NCI-H524 treated with DMSO at 0.1 percent for 48 hours (cell line): ENCODE measurements around the gene EXOC1L.

Experiments
- DNase-seq: peaks from one replicate; lab custom pipeline; 2025; lab: John Stamatoyannopoulos, UW

The EXOC1L gene

GRCh38 chr4:55819634-55820033, at the start of gene EXOC1L:
EXOC1L (plus strand) TSS chr4:55819790; CDS start chr4:55820027, 237 bp downstream.
- no peak for DNase-seq

- no peak for DNase-seq
Measured at GRCh38 chr4:55770662-55771061, 48.9 kb upstream of the EXOC1L start.

DNA sequence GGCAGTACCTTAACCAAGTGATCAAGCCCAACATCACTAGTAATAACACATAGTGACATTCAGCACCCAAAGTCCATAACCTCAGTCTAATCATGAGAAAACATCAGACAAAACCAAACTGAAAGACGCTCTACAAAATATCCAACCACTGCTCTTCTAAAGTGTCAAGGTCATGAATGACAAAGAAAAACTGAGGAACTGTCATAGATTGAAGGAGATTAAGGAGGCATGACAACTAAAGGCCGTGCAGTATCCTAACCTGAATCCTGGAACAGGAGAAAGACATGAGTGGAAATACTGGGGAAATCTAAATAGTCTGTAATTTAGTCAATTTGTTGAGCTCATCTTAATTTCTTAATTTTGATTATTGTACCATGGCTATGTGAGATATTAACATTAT, 38.2 kb upstream of the EXOC1L start:
- no peak for DNase-seq

GRCh38 chr4:55781812-55782211, 37.8 kb upstream of the EXOC1L start:
- DNase-seq: no peak

DNA sequence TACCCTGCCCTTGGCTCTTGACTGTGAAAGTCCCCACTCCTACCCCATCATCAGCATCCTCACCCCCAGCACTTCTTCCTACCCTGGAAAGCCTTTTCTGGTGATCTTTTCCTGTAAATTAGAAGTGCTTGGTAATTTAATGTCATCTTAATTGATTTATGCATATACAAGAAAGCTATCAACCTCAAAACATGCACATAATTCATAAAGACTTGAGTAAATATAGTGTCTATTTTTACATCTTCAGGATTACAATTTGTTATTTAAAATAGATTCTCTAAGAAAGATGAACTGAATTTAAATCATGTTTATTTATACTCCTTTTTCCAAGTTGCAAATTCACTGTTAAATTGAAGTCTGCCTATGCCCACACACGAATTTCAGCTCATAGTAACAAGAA, 36.0 kb upstream of the EXOC1L start:
- DNase-seq: no peak

GRCh38 chr4:55784747-55785146, 34.8 kb upstream of the EXOC1L start:
- no peak for DNase-seq

DNA sequence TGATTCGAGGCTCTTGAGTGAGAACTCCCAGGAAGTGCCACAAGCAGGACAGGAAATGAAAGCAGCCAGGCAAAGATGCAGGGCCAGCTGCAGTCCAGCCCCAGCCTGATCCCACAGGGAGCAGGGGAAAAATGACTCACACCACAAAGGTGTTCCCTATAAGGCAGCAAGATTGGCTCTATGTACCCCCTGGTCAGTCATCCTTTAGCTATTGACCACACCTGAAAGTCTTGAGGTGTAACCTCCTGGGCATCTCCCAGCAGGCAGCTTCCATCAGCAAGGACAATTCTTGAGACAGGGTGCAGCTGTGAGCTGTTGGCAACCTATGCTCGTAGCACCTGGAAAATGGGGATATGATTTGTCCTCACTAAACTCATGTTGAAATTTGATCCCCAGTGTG, 27.9 kb upstream of the EXOC1L start:
- DNase-seq: no peak

- DNase-seq: no peak
Measured at GRCh38 chr4:55793479-55793878, 26.1 kb upstream of the EXOC1L start.

DNA sequence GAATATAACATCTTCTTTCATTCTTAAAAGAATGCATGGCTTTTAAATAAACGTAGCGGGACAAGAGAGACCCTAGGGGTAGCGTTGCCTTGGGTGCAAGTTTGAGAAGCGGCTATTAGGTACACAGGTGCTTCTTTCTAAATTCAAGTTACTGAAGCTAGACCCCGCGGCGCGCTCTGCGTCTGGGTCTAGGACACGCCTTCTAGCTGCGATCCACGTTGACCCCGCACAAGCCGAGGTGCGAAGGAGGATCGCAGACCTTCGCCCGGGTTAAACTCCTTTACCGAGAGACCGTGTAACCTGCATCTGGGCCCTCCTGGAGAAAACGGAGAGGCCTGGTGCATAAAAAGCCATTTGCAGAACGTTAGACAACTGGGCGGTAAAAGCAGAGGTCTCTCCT, 25.5 kb upstream of the EXOC1L start:
- DNase-seq: no peak

- DNase-seq: no peak
Measured at GRCh38 chr4:55795341-55795740, 24.2 kb upstream of the EXOC1L start.

DNA sequence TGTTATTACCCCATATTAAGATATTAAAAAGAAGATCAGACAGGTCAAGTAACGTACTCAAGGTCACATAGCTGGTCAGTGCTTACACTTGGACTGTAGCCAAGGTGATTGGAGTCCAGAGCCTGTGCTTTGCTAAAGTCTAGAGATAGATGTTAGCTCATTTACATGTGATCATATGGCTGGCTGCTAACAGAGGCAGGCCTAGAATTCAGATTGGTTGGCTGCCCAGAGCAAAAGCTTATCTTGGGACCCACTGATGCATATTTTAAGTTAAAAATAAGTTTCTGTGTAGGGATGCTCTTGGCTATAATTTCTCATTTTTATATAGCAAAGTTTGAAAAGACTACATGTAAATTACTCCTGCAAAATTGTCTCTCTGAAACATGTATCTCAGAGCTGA, 18.1 kb upstream of the EXOC1L start:
- DNase-seq: no peak

GRCh38 chr4:55807556-55807955, 12.0 kb upstream of the EXOC1L start:
- DNase-seq: no peak

DNA sequence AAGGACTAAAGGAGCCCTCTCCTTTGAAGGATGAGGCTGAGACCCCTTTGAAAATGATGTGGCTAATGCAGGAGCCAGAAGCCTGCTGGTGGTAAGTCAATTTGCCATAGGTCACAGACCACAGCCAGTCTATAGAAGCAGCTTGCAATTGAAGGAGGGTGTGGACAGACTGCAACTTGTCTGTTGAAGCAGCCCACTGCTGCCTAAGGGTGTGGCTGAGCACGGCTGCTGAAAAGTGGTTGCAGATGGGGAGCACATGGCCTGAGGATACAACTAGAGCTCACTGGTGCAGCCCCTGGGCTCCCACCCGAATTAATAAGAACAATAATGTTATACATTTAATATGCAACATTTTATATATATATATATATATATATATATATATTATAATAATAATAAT, 11.4 kb upstream of the EXOC1L start:
- no peak for DNase-seq

DNA sequence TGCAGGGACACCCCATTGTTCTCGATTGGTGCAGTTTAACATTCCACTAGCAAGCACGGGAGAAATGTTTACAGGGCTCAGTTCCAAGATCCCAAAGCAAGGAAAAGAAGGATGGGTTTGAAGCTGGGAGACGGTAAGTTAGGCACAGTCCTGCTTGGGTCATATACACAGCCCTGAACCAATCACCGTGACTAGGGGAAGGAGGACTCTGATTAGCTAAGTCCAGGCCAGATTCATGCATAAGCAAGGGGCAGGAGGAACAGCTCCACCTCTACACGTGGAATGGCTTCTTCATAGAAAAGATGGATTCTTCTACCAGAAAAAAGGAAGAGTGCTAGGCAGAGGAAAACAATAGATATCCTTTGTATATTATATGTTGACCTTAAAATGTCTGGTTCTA, 11.0 kb upstream of the EXOC1L start:
- DNase-seq: no peak

GRCh38 chr4:55817691-55818090, 1.9 kb upstream of the EXOC1L start:
- DNase-seq: no peak

DNA sequence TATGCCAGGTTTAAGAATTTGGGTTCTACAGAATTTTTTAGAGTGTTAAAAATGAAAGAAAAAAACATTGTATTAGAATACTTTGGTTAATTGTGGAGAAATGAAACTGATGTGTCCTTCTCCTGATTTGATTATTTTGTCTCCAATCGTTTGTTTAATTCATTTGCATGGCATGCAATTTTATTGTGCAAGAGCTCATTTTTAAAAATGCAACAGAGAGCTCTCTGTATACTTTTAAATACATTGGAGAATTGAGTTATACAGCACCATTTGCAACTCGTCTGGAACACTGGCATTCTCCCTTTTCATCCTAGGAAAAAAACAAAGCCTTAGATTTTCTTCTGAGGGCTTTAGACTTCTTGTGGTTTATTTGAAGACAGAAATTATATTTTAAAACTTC, 689 bp downstream of the EXOC1L start:
- DNase-seq: no peak

- DNase-seq: no peak
Measured at GRCh38 chr4:55822329-55822728, 2.7 kb downstream of the EXOC1L start.

DNA sequence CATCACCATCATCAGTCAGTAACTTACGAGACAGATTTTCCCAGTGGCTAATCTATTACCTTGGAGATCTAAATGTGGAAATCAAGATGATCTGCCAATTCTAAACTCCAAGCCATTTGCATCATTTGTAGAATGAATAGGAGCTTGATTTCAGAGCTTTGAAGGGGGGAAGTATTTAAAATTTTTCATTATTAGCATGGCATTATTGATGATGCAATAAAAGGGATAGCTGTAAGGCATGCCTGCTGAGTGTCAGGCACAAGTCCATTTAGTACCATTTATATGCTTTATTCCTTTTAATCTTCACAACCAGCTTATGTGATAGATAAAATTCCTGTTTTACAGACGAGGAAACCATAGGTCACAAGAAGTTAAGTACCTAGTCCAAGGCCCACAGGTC, 5.3 kb downstream of the EXOC1L start:
- no peak for DNase-seq

- DNase-seq: no peak
Measured at GRCh38 chr4:55826986-55827385, 7.4 kb downstream of the EXOC1L start.

DNA sequence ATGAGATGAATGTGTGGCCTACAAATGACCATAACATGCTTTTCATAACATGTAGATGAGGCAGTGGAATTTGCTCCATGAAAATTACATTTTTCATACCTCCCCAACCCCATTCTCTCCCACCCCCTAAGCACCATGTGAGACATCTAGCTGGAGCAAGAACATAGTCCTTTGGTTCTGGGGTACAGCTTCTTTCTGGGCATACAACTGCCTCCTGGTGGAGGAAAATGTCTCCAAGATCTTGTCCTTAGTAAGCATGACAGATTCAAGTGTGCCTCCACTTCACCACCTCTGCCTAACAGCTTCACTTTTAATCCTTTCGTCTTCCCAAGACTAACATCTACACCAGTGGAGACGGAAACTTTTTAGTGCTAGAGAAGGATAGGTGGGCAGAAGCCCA, 8.0 kb downstream of the EXOC1L start:
- DNase-seq: no peak

DNA sequence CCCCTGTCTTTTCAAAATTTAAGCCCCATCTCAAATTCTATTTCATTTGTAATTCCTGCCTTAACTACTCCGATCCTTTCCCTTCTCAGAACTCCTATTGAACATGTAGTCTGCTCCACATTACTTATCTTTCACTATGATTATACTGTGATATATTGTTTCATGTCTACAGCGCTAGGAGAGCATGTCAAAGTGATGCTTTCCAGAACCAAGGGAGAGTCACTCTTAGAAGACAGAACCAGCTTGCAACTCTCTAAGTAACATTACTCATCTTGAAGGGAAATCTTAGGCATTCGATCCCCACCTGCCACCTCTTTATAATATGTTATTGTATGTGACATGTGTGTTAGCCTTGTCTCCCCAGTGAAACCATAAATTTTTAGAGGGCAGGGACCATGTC, 10.5 kb downstream of the EXOC1L start:
- DNase-seq: no peak

DNA sequence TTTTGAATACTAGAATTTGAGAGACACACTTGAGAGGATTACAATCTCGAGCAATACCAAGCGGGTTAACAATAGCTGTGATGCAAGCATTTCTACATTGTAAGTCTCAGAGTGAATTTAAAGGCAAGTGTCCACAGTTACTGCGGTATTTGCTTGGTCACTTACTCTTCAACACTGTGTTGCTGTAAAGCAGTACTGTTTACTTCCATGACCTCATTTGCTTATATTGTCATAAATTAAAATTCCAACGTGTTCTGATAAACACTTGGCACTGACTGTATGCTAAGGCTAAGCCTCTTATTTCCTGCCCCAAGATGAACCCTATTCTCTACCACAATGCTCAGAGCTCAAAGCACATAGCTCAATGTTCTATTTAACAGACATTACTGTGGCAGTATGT, 11.1 kb downstream of the EXOC1L start:
- no peak for DNase-seq

- no peak for DNase-seq
Measured at GRCh38 chr4:55834086-55834795, 14.7 kb downstream of the EXOC1L start.

- no peak for DNase-seq
Measured at GRCh38 chr4:55837903-55838302, 18.3 kb downstream of the EXOC1L start.

- no peak for DNase-seq
Measured at GRCh38 chr4:55838356-55838755, 18.8 kb downstream of the EXOC1L start.
